Mesendoderm (in vitro differentiated cells): ENCODE data around the gene C9orf43.

Source experiments
- DNase-seq: peaks from one replicate; pipeline ENCODE4 v3.0.0; 2013
- H2AK5ac ChIP-seq: 2 replicates; pipeline ENCODE4 v1.6.1; 2013; ENCODE audit warnings: low read length, inconsistent platforms
- H2BK120ac ChIP-seq: 2 replicates; pipeline ENCODE4 v1.6.1; 2013; ENCODE audit warnings: low read depth, mild to moderate bottlenecking, low read length, moderate library complexity, mixed read lengths
- H2BK15ac ChIP-seq: replicated peaks from 2 replicates; pipeline ENCODE4 v1.6.1; 2013; ENCODE audit warnings: low read depth, mild to moderate bottlenecking, moderate library complexity
- H2BK5ac ChIP-seq: 2 replicates; pipeline ENCODE4 v1.6.1; 2013; ENCODE audit warnings: low read length, inconsistent platforms
- H3K18ac ChIP-seq: 2 replicates; pipeline ENCODE4 v1.6.1; 2013; ENCODE audit warnings: mild to moderate bottlenecking, low read length, mixed read lengths
- H3K23ac ChIP-seq: one replicate; pipeline ENCODE4 v1.6.1; 2013; ENCODE audit warnings: low read length
- H3K27ac ChIP-seq: 2 replicates; pipeline ENCODE4 v1.5.1; 2013; ENCODE audit warnings: low read depth, mild to moderate bottlenecking, inconsistent platforms, low read length, moderate library complexity
- H3K27me3 ChIP-seq: 2 replicates; pipeline ENCODE4 v1.6.1; 2013; ENCODE audit warnings: low read length, control low read depth, mild to moderate bottlenecking, inconsistent platforms; ENCODE audit not compliant: insufficient read depth, poor library complexity
- H3K36me3 ChIP-seq: 2 replicates; pipeline ENCODE4 v1.6.1; 2013; ENCODE audit warnings: low read length, inconsistent platforms; ENCODE audit not compliant: control insufficient read depth, insufficient read depth
- H3K4ac ChIP-seq: one replicate; pipeline ENCODE4 v1.6.1; 2013; ENCODE audit warnings: low read depth, mild to moderate bottlenecking, low read length, moderate library complexity
- H3K4me1 ChIP-seq: 2 replicates; pipeline ENCODE4 v1.6.1; 2013; ENCODE audit warnings: low read depth, low read length, inconsistent platforms; ENCODE audit not compliant: control insufficient read depth
- H3K4me2 ChIP-seq: 2 replicates; pipeline ENCODE4 v1.6.1; 2013; ENCODE audit warnings: low read length
- H3K4me3 ChIP-seq: 2 replicates; pipeline ENCODE4 v1.5.1; 2013; ENCODE audit warnings: mild to moderate bottlenecking, low read length
- H3K56ac ChIP-seq: one replicate; pipeline ENCODE4 v1.6.1; 2013; ENCODE audit warnings: low read length
- H3K79me1 ChIP-seq: 2 replicates; pipeline ENCODE4 v1.6.1; 2013; ENCODE audit warnings: low read length, inconsistent platforms
- H3K79me2 ChIP-seq: 2 replicates; pipeline ENCODE4 v1.6.1; 2013; ENCODE audit warnings: mild to moderate bottlenecking, low read length; ENCODE audit not compliant: control insufficient read depth, insufficient read depth
- H3K9ac ChIP-seq: 2 replicates; pipeline ENCODE4 v1.6.1; 2013; ENCODE audit warnings: low read length, inconsistent platforms
- H4K5ac ChIP-seq: one replicate; pipeline ENCODE4 v1.6.1; 2013; ENCODE audit warnings: low read length
- H4K8ac ChIP-seq: one replicate; pipeline ENCODE4 v1.6.1; 2013; ENCODE audit warnings: low read depth, mild to moderate bottlenecking, control low read depth, low read length, moderate library complexity
- WGBS: extraction: QIAGEN DNeasy Blood & Tissue Kit; methylation state at CpG from one replicate; pipeline ENCODE4 v1.1.7; 2013; ENCODE audit warnings: low lambda C conversion rate, missing lambda C conversion rate; ENCODE audit not compliant: insufficient coverage; ENCODE audit errors: extremely low coverage; 5-methylcytosine and 5-hydroxymethylcytosine counted together

The C9orf43 gene

GRCh38 chr9:113474360-113475028, 63.9 kb downstream of the C9orf43 start:
- Histone ChIP-seq H3K4ac (no peak overlapping the region), H3K27ac (no peak overlapping the region), H2BK120ac (no peak overlapping the region), H3K79me1 (no peaks in the 10 kb centered on the region), H3K56ac (no peak overlapping the region), H2AK5ac (no peak overlapping the region), H4K8ac (no peak overlapping the region), H3K4me3 (no peak overlapping the region), H3K4me2 (no peak overlapping the region), H3K18ac (no peak overlapping the region), H3K9ac (no peak overlapping the region), H4K5ac (no peak overlapping the region), H2BK15ac (no peak overlapping the region), H3K79me2 (no peaks in the 10 kb centered on the region), H3K36me3 (no peaks in the 10 kb centered on the region), H3K23ac (no peak overlapping the region), H2BK5ac (no peak overlapping the region), H3K4me1 (no peaks in the 10 kb centered on the region), H3K27me3 (no peaks in the 10 kb centered on the region)
- DNase-seq, result no peak
- WGBS, result no CpG with 5 or more reads among the region's 8 CpGs

GRCh38 chr9:113475031-113475430, 64.5 kb downstream of the C9orf43 start:
- H3K18ac ChIP-seq, result no peak overlapping the region
- no peak overlapping the region for H3K4me2 ChIP-seq
- no peak overlapping the region for H3K23ac ChIP-seq
- no peak overlapping the region for H2AK5ac ChIP-seq
- no peak overlapping the region for H3K4ac ChIP-seq
- H4K5ac ChIP-seq, result no peak overlapping the region
- no peak overlapping the region for H3K9ac ChIP-seq
- no peaks in the 10 kb centered on the region for H3K79me1 ChIP-seq
- no peak overlapping the region for H4K8ac ChIP-seq
- no peak overlapping the region for H3K56ac ChIP-seq
- DNase-seq, result no peak
- no peak overlapping the region for H2BK5ac ChIP-seq
- no peaks in the 10 kb centered on the region for H3K27me3 ChIP-seq
- no peak overlapping the region for H3K4me3 ChIP-seq
- H2BK120ac ChIP-seq, result no peak overlapping the region
- H3K27ac ChIP-seq, result no peak overlapping the region
- H3K79me2 ChIP-seq, result no peaks in the 10 kb centered on the region
- H2BK15ac ChIP-seq, result no peak overlapping the region
- H3K4me1 ChIP-seq, result no peaks in the 10 kb centered on the region
- no peaks in the 10 kb centered on the region for H3K36me3 ChIP-seq
- no CpG with 5 or more reads among the region's 2 CpGs for WGBS

GRCh38 chr9:113475992-113476391, 65.4 kb downstream of the C9orf43 start:
- H4K8ac ChIP-seq, result no peak overlapping the region
- H3K4ac ChIP-seq, result no peak overlapping the region
- H2BK15ac ChIP-seq, result no peak overlapping the region
- no peaks in the 10 kb centered on the region for H3K79me2 ChIP-seq
- no peak overlapping the region for H3K27ac ChIP-seq
- H3K23ac ChIP-seq, result no peak overlapping the region
- H3K79me1 ChIP-seq, result no peaks in the 10 kb centered on the region
- no peak overlapping the region for H3K9ac ChIP-seq
- no peak overlapping the region for H3K4me3 ChIP-seq
- H3K27me3 ChIP-seq, result no peaks in the 10 kb centered on the region
- no peak overlapping the region for H2BK120ac ChIP-seq
- no CpG with 5 or more reads among the region's 4 CpGs for WGBS
- no peak overlapping the region for H3K4me2 ChIP-seq
- no peak overlapping the region for H3K18ac ChIP-seq
- H4K5ac ChIP-seq, result no peak overlapping the region
- no peaks in the 10 kb centered on the region for H3K4me1 ChIP-seq
- H2BK5ac ChIP-seq, result no peak overlapping the region
- no peaks in the 10 kb centered on the region for H3K36me3 ChIP-seq
- H2AK5ac ChIP-seq, result no peak overlapping the region
- H3K56ac ChIP-seq, result no peak overlapping the region
- no peak for DNase-seq

GRCh38 chr9:113476511-113476916, 66.0 kb downstream of the C9orf43 start:
- H3K27ac ChIP-seq, result no peak overlapping the region
- no peak for DNase-seq
- no peak overlapping the region for H3K23ac ChIP-seq
- no peaks in the 10 kb centered on the region for H3K79me1 ChIP-seq
- H3K56ac ChIP-seq, result no peak overlapping the region
- no peak overlapping the region for H3K9ac ChIP-seq
- H3K4ac ChIP-seq, result no peak overlapping the region
- H3K79me2 ChIP-seq, result no peaks in the 10 kb centered on the region
- H3K27me3 ChIP-seq, result no peaks in the 10 kb centered on the region
- no peak overlapping the region for H4K8ac ChIP-seq
- H2BK5ac ChIP-seq, result no peak overlapping the region
- no peak overlapping the region for H4K5ac ChIP-seq
- H3K18ac ChIP-seq, result no peak overlapping the region
- no peak overlapping the region for H2AK5ac ChIP-seq
- no peak overlapping the region for H2BK15ac ChIP-seq
- no peak overlapping the region for H3K4me2 ChIP-seq
- no peaks in the 10 kb centered on the region for H3K36me3 ChIP-seq
- no CpG with 5 or more reads among the region's 4 CpGs for WGBS
- no peak overlapping the region for H2BK120ac ChIP-seq
- no peaks in the 10 kb centered on the region for H3K4me1 ChIP-seq
- H3K4me3 ChIP-seq, result no peak overlapping the region

- no peak overlapping the region for H3K23ac ChIP-seq
- DNase-seq, result no peak
- H2BK15ac ChIP-seq, result no peak overlapping the region
- no CpG with 5 or more reads among the region's 4 CpGs for WGBS
- no peak overlapping the region for H2AK5ac ChIP-seq
- no peak overlapping the region for H3K4me3 ChIP-seq
- H3K79me2 ChIP-seq, result no peaks in the 10 kb centered on the region
- H3K27ac ChIP-seq, result no peak overlapping the region
- no peak overlapping the region for H2BK5ac ChIP-seq
- no peak overlapping the region for H4K8ac ChIP-seq
- H4K5ac ChIP-seq, result no peak overlapping the region
- no peaks in the 10 kb centered on the region for H3K36me3 ChIP-seq
- H2BK120ac ChIP-seq, result no peak overlapping the region
- H3K4ac ChIP-seq, result no peak overlapping the region
- no peak overlapping the region for H3K4me2 ChIP-seq
- H3K27me3 ChIP-seq, result no peaks in the 10 kb centered on the region
- H3K4me1 ChIP-seq, result no peaks in the 10 kb centered on the region
- no peak overlapping the region for H3K56ac ChIP-seq
- no peak overlapping the region for H3K9ac ChIP-seq
- no peaks in the 10 kb centered on the region for H3K79me1 ChIP-seq
- no peak overlapping the region for H3K18ac ChIP-seq
Measured at GRCh38 chr9:113477058-113477457, 66.5 kb downstream of the C9orf43 start.

GRCh38 chr9:113477661-113478060, 67.1 kb downstream of the C9orf43 start:
- H3K27ac ChIP-seq, result no peak overlapping the region
- H3K27me3 ChIP-seq, result no peaks in the 10 kb centered on the region
- no peak overlapping the region for H3K18ac ChIP-seq
- H3K23ac ChIP-seq, result no peak overlapping the region
- H4K8ac ChIP-seq, result no peak overlapping the region
- no peak overlapping the region for H2BK120ac ChIP-seq
- H3K56ac ChIP-seq, result no peak overlapping the region
- WGBS, result no CpG with 5 or more reads among the region's 5 CpGs
- H2AK5ac ChIP-seq, result no peak overlapping the region
- no peaks in the 10 kb centered on the region for H3K79me2 ChIP-seq
- no peaks in the 10 kb centered on the region for H3K36me3 ChIP-seq
- no peak overlapping the region for H2BK15ac ChIP-seq
- H3K4me3 ChIP-seq, result no peak overlapping the region
- H3K4ac ChIP-seq, result no peak overlapping the region
- no peaks in the 10 kb centered on the region for H3K4me1 ChIP-seq
- H4K5ac ChIP-seq, result no peak overlapping the region
- H2BK5ac ChIP-seq, result no peak overlapping the region
- DNase-seq, result no peak
- H3K4me2 ChIP-seq, result no peak overlapping the region
- H3K79me1 ChIP-seq, result no peaks in the 10 kb centered on the region
- H3K9ac ChIP-seq, result no peak overlapping the region
